ENCODE data around the gene PROM1. TPM values are rescaled to one million over a fixed set of nuclear protein-coding genes. Genes with fewer than 3 reads are reported as not detected.

The PROM1 gene
- total and polyA plus RNA-seq, 2 experiments from 2014 or later, result 14.3 to 30.8 TPM

- Histone ChIP-seq H3K79me2 (no peaks in the 10 kb centered on the region), H3K27ac (no peak overlapping the region), H3K4me3 (no peak overlapping the region), H3K36me3 (replicated peaks; ENCODE audit: insufficient read depth, low read depth) (no peaks in the 10 kb centered on the region), H3K4me1 (ENCODE audit: insufficient read depth) (peaks cover under 1% of the 10 kb centered on the region), H3K27me3 (no peaks in the 10 kb centered on the region), H4K20me1 (ENCODE audit: insufficient read depth, poor library complexity, severe bottlenecking) (no peaks in the 10 kb centered on the region), H3K9me3 (ENCODE audit: low read depth) (no peaks in the 10 kb centered on the region), H3K4me2 (no peak overlapping the region), H3K9me2 (replicated peaks; ENCODE audit: insufficient read depth) (no peaks in the 10 kb centered on the region), H2AFZ (no peak overlapping the region)
- TF ChIP-seq, protein P1, sequence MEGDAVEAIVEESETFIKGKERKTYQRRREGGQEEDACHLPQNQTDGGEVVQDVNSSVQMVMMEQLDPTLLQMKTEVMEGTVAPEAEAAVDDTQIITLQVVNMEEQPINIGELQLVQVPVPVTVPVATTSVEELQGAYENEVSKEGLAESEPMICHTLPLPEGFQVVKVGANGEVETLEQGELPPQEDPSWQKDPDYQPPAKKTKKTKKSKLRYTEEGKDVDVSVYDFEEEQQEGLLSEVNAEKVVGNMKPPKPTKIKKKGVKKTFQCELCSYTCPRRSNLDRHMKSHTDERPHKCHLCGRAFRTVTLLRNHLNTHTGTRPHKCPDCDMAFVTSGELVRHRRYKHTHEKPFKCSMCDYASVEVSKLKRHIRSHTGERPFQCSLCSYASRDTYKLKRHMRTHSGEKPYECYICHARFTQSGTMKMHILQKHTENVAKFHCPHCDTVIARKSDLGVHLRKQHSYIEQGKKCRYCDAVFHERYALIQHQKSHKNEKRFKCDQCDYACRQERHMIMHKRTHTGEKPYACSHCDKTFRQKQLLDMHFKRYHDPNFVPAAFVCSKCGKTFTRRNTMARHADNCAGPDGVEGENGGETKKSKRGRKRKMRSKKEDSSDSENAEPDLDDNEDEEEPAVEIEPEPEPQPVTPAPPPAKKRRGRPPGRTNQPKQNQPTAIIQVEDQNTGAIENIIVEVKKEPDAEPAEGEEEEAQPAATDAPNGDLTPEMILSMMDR (IDR thresholded peaks at IDR 0.05; ENCODE audit: poor library complexity), result no peak
- TF ChIP-seq EZH2 (IDR thresholded peaks at IDR 0.05; ENCODE audit: borderline replicate concordance), result no peak
- no peak for TF ChIP-seq EZH2phosphoT487 (IDR thresholded peaks at IDR 0.05; ENCODE audit: low read depth, severe bottlenecking, unreplicated experiment)
- no peak for DNase-seq (ENCODE audit: low spot score)
- WGBS (ENCODE audit: low lambda C conversion rate, missing lambda C conversion rate), result 74% methylated on average over 7 of the region's 7 CpGs
These were observed 39.7 kb upstream of the PROM1 start for GRCh38 chr4:16123356-16124084.

GRCh38 chr4:16122784-16123183, 39.0 kb upstream of the PROM1 start:
- no peaks in the 10 kb centered on the region for H3K4me1 ChIP-seq (ENCODE audit: insufficient read depth)
- WGBS (ENCODE audit: low lambda C conversion rate, missing lambda C conversion rate), result 96% methylated on average over 5 of the region's 5 CpGs
- no peak overlapping the region for H2AFZ ChIP-seq
- H3K4me2 ChIP-seq, result no peak overlapping the region
- H3K4me3 ChIP-seq, result no peak overlapping the region
- H3K27me3 ChIP-seq, result no peaks in the 10 kb centered on the region
- H3K9me3 ChIP-seq (ENCODE audit: low read depth), result no peaks in the 10 kb centered on the region
- DNase-seq (ENCODE audit: low spot score), result no peak
- H3K9me2 ChIP-seq (replicated peaks; ENCODE audit: insufficient read depth), result no peaks in the 10 kb centered on the region
- H3K36me3 ChIP-seq (replicated peaks; ENCODE audit: insufficient read depth, low read depth), result no peaks in the 10 kb centered on the region
- H3K27ac ChIP-seq, result no peak overlapping the region
- H3K79me2 ChIP-seq, result no peaks in the 10 kb centered on the region
- H4K20me1 ChIP-seq (ENCODE audit: insufficient read depth, poor library complexity, severe bottlenecking), result no peaks in the 10 kb centered on the region
- no peak for TF ChIP-seq EZH2 (IDR thresholded peaks at IDR 0.05; ENCODE audit: borderline replicate concordance)
- TF ChIP-seq EZH2phosphoT487 (IDR thresholded peaks at IDR 0.05; ENCODE audit: low read depth, severe bottlenecking, unreplicated experiment), result no peak
- TF ChIP-seq, protein P1 (IDR thresholded peaks at IDR 0.05; ENCODE audit: poor library complexity), result no peak

GRCh38 chr4:16122308-16122711, 38.5 kb upstream of the PROM1 start:
- H3K4me1 ChIP-seq (ENCODE audit: insufficient read depth), result no peaks in the 10 kb centered on the region
- no peaks in the 10 kb centered on the region for H4K20me1 ChIP-seq (ENCODE audit: insufficient read depth, poor library complexity, severe bottlenecking)
- 96% methylated on average over 4 of the region's 4 CpGs for whole genome bisulfite sequencing (ENCODE audit: low lambda C conversion rate, missing lambda C conversion rate)
- no peaks in the 10 kb centered on the region for H3K9me2 ChIP-seq (replicated peaks; ENCODE audit: insufficient read depth)
- no peak for TF ChIP-seq EZH2phosphoT487 (IDR thresholded peaks at IDR 0.05; ENCODE audit: low read depth, severe bottlenecking, unreplicated experiment)
- TF ChIP-seq, protein P1 (IDR thresholded peaks at IDR 0.05; ENCODE audit: poor library complexity), result no peak
- no peak for TF ChIP-seq EZH2 (IDR thresholded peaks at IDR 0.05; ENCODE audit: borderline replicate concordance)
- no peak for DNase-seq (ENCODE audit: low spot score)
- no peak overlapping the region for H3K4me2 ChIP-seq
- H3K36me3 ChIP-seq (replicated peaks; ENCODE audit: insufficient read depth, low read depth), result no peaks in the 10 kb centered on the region
- H3K4me3 ChIP-seq, result no peak overlapping the region
- no peaks in the 10 kb centered on the region for H3K9me3 ChIP-seq (ENCODE audit: low read depth)
- H3K27me3 ChIP-seq, result no peaks in the 10 kb centered on the region
- no peak overlapping the region for H3K27ac ChIP-seq
- no peak overlapping the region for H2AFZ ChIP-seq
- no peaks in the 10 kb centered on the region for H3K79me2 ChIP-seq
